Activated CD8-positive, alpha-beta memory T cell treated with anti-CD3 and anti-CD28 coated beads for 1 hour (primary cell): ENCODE data around the gene AASS.

ENCODE experiments used
- DNase-seq, 2 donors: peaks; one replicate each; pipeline ENCODE4 v3.0.0-alpha.2; 2020; ENCODE audit warnings: low read depth in 1 of 2; ENCODE audit errors: extremely low read depth in 1 of 2

The AASS gene

DNA sequence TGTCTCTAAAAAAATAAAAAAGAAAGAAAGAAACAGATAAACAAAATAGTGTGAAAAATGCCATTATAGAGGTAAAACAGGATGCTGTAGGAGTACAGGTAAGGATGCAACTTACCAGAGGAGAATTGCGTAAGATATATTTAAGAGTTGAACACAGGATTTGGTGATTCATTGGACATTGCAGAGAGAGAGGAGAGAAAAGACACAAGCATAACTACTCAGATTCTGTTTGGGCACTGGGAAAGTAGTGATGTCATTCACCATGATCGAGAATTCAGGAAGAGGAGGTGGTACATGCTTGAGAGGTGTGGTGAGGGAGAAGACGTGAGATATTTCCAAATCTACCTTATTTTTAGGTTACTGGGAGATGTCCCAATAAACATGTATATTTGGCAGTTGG, 97.6 kb downstream of the AASS start:
- DNase-seq, result no peak

DNA sequence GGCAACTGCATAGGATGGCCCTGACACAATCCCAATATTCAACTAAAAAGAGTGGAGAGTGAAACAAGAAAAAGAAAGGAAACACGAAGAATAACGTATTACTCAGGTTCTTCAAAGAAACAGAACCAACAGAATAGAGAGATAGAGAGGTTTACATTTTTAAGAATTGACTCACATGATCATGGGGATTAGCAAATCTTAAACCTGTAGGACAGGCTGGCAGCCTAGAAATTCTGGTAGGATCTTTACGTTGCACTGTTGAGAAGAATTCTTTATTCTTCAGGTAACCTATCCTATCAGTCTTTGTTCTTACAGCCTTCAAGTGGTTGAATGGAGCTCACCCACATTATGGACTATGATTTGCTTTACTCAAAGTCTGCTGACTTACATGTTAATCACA, 103.9 kb downstream of the AASS start:
- no peak for DNase-seq

DNA sequence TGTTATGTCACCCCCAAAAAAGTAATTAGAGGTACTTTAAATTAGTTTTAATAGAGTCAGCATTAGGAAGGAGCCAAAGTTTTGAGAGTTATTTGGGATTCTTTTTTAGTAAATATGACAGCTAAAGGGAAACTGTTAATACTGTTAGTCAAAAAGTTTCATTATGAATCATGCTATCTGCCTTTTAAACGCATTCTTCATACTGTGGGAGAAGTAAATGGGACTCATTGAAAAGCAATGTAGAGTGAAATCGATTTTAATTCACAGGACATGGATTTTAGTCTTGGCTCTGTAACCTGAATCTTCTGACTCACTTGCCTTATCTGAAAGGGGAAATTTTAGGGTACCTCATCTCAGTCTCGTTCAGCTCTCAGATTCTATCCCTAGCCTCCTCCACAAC, 105.1 kb downstream of the AASS start:
- no peak for DNase-seq

DNA sequence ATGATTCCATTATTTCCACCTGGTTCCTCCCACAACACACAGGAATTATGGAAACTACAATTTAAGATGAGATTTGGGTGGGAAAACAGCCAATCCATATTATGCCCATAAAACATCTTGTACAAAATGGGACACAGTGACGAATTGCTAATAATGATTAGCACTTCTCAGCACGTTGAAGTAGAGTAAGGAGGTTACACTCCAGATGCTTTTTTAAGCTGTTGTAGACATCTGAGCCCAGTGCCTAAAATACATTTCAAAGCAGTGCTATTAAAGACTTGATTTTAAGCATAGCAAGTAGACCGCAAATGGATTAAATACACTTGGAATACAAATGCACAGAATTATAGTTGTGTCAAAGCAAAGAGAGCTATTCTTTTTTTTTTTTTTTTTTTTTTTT, 105.9 kb downstream of the AASS start:
- DNase-seq, result no peak

DNA sequence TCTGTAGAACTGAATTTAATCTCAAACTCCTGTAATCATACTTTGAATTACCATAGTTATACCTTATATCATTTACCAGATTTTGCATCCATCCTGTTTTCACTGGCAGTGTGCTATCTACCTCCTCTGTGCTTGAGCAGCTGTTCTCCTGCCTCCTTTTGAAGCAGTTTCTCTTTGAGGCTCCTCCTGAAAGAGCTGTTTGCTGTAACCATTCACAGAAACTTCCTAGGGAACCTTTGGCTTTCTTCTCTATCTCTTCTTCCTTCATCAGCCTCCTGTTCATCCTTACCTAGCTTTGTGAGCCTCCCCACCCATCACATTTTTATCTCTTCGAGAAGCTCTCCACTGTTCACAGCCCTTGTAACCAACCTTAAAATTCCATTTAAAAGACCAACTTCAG, 108.2 kb downstream of the AASS start:
- DNase-seq, result no peak

DNA sequence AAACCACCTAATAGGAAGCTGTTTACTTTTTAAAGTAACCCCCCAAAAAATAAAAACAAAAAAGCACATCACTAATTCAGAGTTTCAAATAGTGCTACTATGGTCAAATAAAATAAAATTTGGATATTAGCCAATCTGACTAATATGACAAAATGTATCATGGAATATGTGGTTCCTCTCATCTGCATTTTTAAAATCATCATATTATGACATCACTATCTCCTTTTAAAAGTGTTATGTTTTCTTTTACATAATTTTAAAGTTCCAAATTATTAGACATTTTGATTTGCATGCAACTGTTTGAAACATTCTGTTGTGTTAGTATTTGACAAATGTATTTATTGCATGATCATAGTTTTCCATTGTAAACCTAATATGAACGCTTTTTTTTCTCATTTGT, 110.4 kb downstream of the AASS start:
- no peak for DNase-seq

DNA sequence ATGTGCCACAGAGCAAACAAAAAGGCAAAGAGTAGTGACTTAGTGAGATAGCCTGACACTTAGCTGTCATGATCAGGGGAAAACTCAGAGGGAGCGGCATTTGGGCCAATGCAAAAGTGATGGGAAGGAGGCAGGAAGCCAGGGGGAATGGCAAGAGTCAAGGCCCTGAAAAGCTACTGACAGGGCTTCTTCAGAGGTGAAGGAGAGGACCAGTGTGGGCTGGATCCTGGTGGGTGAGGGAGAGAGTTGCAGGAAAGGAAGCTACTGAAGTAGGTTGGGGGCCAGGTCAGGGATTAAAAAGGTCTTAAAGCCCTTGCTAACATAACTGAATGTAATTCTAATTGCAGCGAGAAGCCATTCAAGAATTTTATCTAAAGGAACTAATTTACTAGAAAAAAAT, 117.0 kb downstream of the AASS start:
- DNase-seq, result no peak
